Stomach smooth muscle (tissue), 2 donors: ENCODE measurements around the gene RNF19B.

Source experiments
- H3K27ac ChIP-seq: one replicate; pipeline ENCODE4 v1.7.0; 2013; ENCODE audit warnings: mild to moderate bottlenecking, low read length, inconsistent platforms
- H3K27me3 ChIP-seq, 2 donors: one replicate each; pipeline ENCODE4 v1.7.0; 2013; ENCODE audit warnings: low read length in 2 of 2; ENCODE audit not compliant: insufficient read depth in 2 of 2, control insufficient read depth in 1 of 2
- H3K36me3 ChIP-seq, 2 donors: one replicate each; pipeline ENCODE4 v1.7.0; 2013; ENCODE audit warnings: low read length in 2 of 2; ENCODE audit not compliant: control insufficient read depth in 2 of 2, insufficient read depth in 2 of 2
- H3K4me1 ChIP-seq: one replicate; pipeline ENCODE4 v1.7.0; 2013; ENCODE audit warnings: low read length; ENCODE audit not compliant: control insufficient read depth, insufficient read depth
- H3K4me3 ChIP-seq, 2 donors: one replicate each; pipeline ENCODE4 v1.7.0; 2013; ENCODE audit warnings: low read length in 2 of 2
- H3K9ac ChIP-seq, 2 donors: one replicate each; pipeline ENCODE4 v1.7.0; 2013; ENCODE audit warnings: low read length in 2 of 2, mild to moderate bottlenecking in 1 of 2
- H3K9me3 ChIP-seq, 2 donors: one replicate each; pipeline ENCODE4 v1.7.0; 2013; ENCODE audit warnings: low read length in 2 of 2; ENCODE audit not compliant: control insufficient read depth in 2 of 2
- donor health status: healthy.
- donor health status: Pancreatic carcinoma.

Gene RNF19B

GRCh38 chr1:32902535-32902920, 62.1 kb downstream of the RNF19B start:
- Histone ChIP-seq H3K27ac (no peak overlapping the region), H3K36me3 (peaks cover 0 to 2% of the 10 kb centered on the region in 2 donors), H3K4me1 (peaks cover 13% of the 10 kb centered on the region), H3K4me3 (no peak overlapping the region), H3K9me3 (no peaks in the 10 kb centered on the region), H3K27me3 (peaks cover 2 to 3% of the 10 kb centered on the region in 2 donors), H3K9ac (no peak overlapping the region)

- Histone ChIP-seq H3K27ac (no peak overlapping the region), H3K9me3 (no peaks in the 10 kb centered on the region), H3K27me3 (peaks cover 2 to 3% of the 10 kb centered on the region in 2 donors), H3K36me3 (peaks cover 0 to 2% of the 10 kb centered on the region in 2 donors), H3K4me3 (peak overlapping the region; percentile 75 to 79), H3K4me1 (peaks cover 13% of the 10 kb centered on the region), H3K9ac (peak overlapping the region; percentile 71 to 73)
These were observed 62.6 kb downstream of the RNF19B start for GRCh38 chr1:32901823-32902534.

GRCh38 chr1:32900956-32901822, 63.4 kb downstream of the RNF19B start, which contains the start of gene TMEM54:
Gene TMEM54 (minus strand): TSS chr1:32901389. CDS start chr1:32901238, 151 bp downstream.
- no peak within 1 kb of the TSS for H3K27ac ChIP-seq
- H3K9ac ChIP-seq = peak within 1 kb of the TSS; percentile 71 to 73

GRCh38 chr1:32900371-32900955, 64.1 kb downstream of the RNF19B start:
- Histone ChIP-seq H3K36me3 (peaks cover 0 to 2% of the 10 kb centered on the region in 2 donors), H3K9me3 (no peaks in the 10 kb centered on the region), H3K27me3 (peaks cover 2 to 3% of the 10 kb centered on the region in 2 donors), H3K4me3 (peak overlapping the region; percentile 75 to 80), H3K9ac (peak overlapping the region; percentile 58 to 64), H3K27ac (no peak overlapping the region), H3K4me1 (peaks cover 13% of the 10 kb centered on the region)

More at GRCh38 chr1:32900956-32901822, 63.4 kb downstream of the RNF19B start, which contains the start of gene TMEM54:
- Histone ChIP-seq H3K4me1 (peaks cover 13% of the 10 kb centered on the region), H3K36me3 (peaks cover 0 to 2% of the 10 kb centered on the region in 2 donors), H3K9me3 (no peaks in the 10 kb centered on the region), H3K4me3 (peak within 1 kb of the TSS; percentile 75 to 80), H3K27me3 (peaks cover 2 to 3% of the 10 kb centered on the region in 2 donors)

- H3K9me3 ChIP-seq = no peaks in the 10 kb centered on the region
- H3K36me3 ChIP-seq = peaks cover 0 to 2% of the 10 kb centered on the region in 2 donors
- no peak overlapping the region for H3K4me3 ChIP-seq
- peaks cover 2 to 3% of the 10 kb centered on the region in 2 donors for H3K27me3 ChIP-seq
- H3K9ac ChIP-seq = no peak overlapping the region
- H3K4me1 ChIP-seq = peaks cover 13% of the 10 kb centered on the region
- H3K27ac ChIP-seq = no peak overlapping the region
These were observed 64.9 kb downstream of the RNF19B start for GRCh38 chr1:32899586-32900296.

- no peaks in the 10 kb centered on the region for H3K9me3 ChIP-seq
- H3K9ac ChIP-seq = no peak overlapping the region
- no peak overlapping the region for H3K4me3 ChIP-seq
- peaks cover 2 to 5% of the 10 kb centered on the region in 2 donors for H3K27me3 ChIP-seq
- no peak overlapping the region for H3K27ac ChIP-seq
- peaks cover 0 to 2% of the 10 kb centered on the region in 2 donors for H3K36me3 ChIP-seq
- H3K4me1 ChIP-seq = peaks cover 13% of the 10 kb centered on the region
These were observed 65.7 kb downstream of the RNF19B start for GRCh38 chr1:32898958-32899357.

- no peak overlapping the region for H3K9ac ChIP-seq
- peaks cover 18% of the 10 kb centered on the region for H3K4me1 ChIP-seq
- peaks cover 0 to 2% of the 10 kb centered on the region in 2 donors for H3K36me3 ChIP-seq
- H3K27ac ChIP-seq = no peak overlapping the region
- H3K4me3 ChIP-seq = no peak overlapping the region
- no peaks in the 10 kb centered on the region for H3K9me3 ChIP-seq
- peaks cover 2 to 11% of the 10 kb centered on the region in 2 donors for H3K27me3 ChIP-seq
These were observed 66.6 kb downstream of the RNF19B start for GRCh38 chr1:32898056-32898455.

GRCh38 chr1:32897082-32898049, 67.2 kb downstream of the RNF19B start:
- Histone ChIP-seq H3K4me1 (peaks cover 24% of the 10 kb centered on the region), H3K27me3 (peaks cover 6 to 16% of the 10 kb centered on the region in 2 donors), H3K27ac (no peak overlapping the region), H3K9me3 (no peaks in the 10 kb centered on the region), H3K9ac (no peak overlapping the region), H3K36me3 (peaks cover 0 to 2% of the 10 kb centered on the region in 2 donors), H3K4me3 (no peak overlapping the region)

- Histone ChIP-seq H3K9ac (no peak overlapping the region), H3K4me3 (no peak overlapping the region), H3K9me3 (no peaks in the 10 kb centered on the region), H3K4me1 (peaks cover 21% of the 10 kb centered on the region), H3K27me3 (peaks cover 13 to 21% of the 10 kb centered on the region in 2 donors), H3K36me3 (peaks cover 0 to 2% of the 10 kb centered on the region in 2 donors), H3K27ac (no peak overlapping the region)
These were observed 68.2 kb downstream of the RNF19B start for GRCh38 chr1:32896451-32896850.
